Smooth muscle cell (in vitro differentiated cells): ENCODE results near the gene ABCC1. TPM values are rescaled to one million over a fixed set of nuclear protein-coding genes. Genes with fewer than 3 reads are reported as not detected.

ENCODE experiments used
- DNase-seq: peaks from one replicate; lab custom pipeline; 2025; ENCODE audit not compliant: unreplicated experiment; lab: John Stamatoyannopoulos, UW
- H2AFZ ChIP-seq: fragments of 200-600 bp; sonication (generic); 2 replicates; pipeline ENCODE4 v1.6.0; 2016; ENCODE audit warnings: antibody characterized with exemption, low read depth, mild to moderate bottlenecking
- H3F3A ChIP-seq: fragments of 200-600 bp; sonication (generic); 2 replicates; pipeline ENCODE4 v1.6.0; 2017; ENCODE audit warnings: antibody characterized with exemption, low read depth
- H3K27ac ChIP-seq: fragments of 200-600 bp; sonication (generic); 2 replicates; pipeline ENCODE4 v1.5.1; 2016; ENCODE audit warnings: low read depth, mild to moderate bottlenecking
- H3K27me3 ChIP-seq: fragments of 200-600 bp; sonication (generic); 2 replicates; pipeline ENCODE4 v1.6.1; 2016; ENCODE audit warnings: low read depth, mild to moderate bottlenecking
- H3K36me3 ChIP-seq: fragments of 200-600 bp; sonication (generic); 2 replicates; pipeline ENCODE4 v1.5.1; 2016; ENCODE audit warnings: low read depth
- H3K4me1 ChIP-seq: fragments of 200-600 bp; sonication (generic); 2 replicates; pipeline ENCODE4 v1.5.1; 2016; ENCODE audit warnings: low read depth
- H3K4me2 ChIP-seq: fragments of 200-600 bp; sonication (generic); 2 replicates; pipeline ENCODE4 v1.6.0; 2016; ENCODE audit warnings: mild to moderate bottlenecking
- H3K4me3 ChIP-seq: fragments of 200-600 bp; sonication (generic); 2 replicates; pipeline ENCODE4 v1.5.1; 2016; ENCODE audit warnings: mild to moderate bottlenecking
- H3K79me2 ChIP-seq: fragments of 200-600 bp; sonication (generic); 2 replicates; pipeline ENCODE4 v1.6.0; 2016; ENCODE audit warnings: low read depth, mild to moderate bottlenecking
- H3K9ac ChIP-seq: fragments of 200-600 bp; sonication (generic); 2 replicates; pipeline ENCODE4 v1.6.0; 2016; ENCODE audit warnings: low read depth
- H3K9me3 ChIP-seq: fragments of 200-600 bp; sonication (generic); replicated peaks from 2 replicates; pipeline ENCODE4 v1.5.1; 2016; ENCODE audit warnings: low read depth
- H4K20me1 ChIP-seq: fragments of 200-600 bp; sonication (generic); 2 replicates; pipeline ENCODE4 v1.6.0; 2016; ENCODE audit warnings: low read depth
- WGBS: methylation state at CpG from one replicate; pipeline ENCODE4 v1.1.7; 2016; ENCODE audit warnings: low lambda C conversion rate; 5-methylcytosine and 5-hydroxymethylcytosine counted together
- polyA plus RNA-seq: library from polyadenylated mRNA; unstranded; fragments of >200 nt; fragmentation: Nextera tagmentation; extraction: Ambion mirVana; gene quantifications from 2 replicates; pipeline ENCODE4 v1.2.1, GENCODE V29; 2016
- total RNA-seq: library from RNA; depleted of rRNA; stranded (reverse); fragments of >200 nt; gene quantifications from 2 replicates; pipeline ENCODE4 v1.2.3, GENCODE V29; 2014
- TF ChIP-seq, protein P1 (sequence below): fragments of 200-600 bp; sonication (generic); IDR thresholded peaks from 2 replicates; pipeline ENCODE4 v1.5.1; 2017; ENCODE audit warnings: borderline replicate concordance, mild to moderate bottlenecking, antibody characterized with exemption; ENCODE audit not compliant: insufficient read depth, poor library complexity, severe bottlenecking

ABCC1 gene
- total and polyA plus RNA-seq, 2 experiments from 2014 or later, result 10.2 to 22.7 TPM

DNA sequence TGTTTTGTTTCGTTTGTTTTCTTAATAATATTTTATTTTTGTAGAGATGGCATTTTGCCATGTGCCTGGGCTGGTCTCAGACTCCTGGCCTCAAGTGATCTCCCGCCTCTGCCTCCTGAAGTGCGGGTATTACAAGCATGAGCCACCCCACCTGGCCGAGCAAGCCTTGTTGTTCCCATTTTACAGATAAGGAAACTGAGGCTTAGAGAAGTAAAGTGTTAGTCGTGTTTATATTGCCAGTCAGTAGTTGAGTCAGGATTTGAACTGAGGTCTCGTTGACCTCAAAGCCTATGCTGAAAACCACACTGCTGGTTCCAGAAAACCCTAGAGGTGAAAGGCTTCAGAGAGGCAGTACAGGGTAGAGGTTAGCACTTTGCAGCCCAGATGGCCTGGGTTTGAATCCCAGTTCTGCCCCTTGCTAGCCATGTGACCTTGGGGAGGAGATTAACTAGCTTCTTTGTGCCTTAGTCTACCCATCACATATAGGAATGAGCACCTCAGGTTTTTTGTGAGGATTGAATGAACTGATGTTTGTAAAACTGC lies 171.8 kb downstream of the ABCC1 start:
- WGBS, result 98% methylated on average over 6 of the region's 6 CpGs
- no peaks in the 10 kb centered on the region for H3K4me1 ChIP-seq
- no peak overlapping the region for H3K27ac ChIP-seq
- no peak overlapping the region for H3K9ac ChIP-seq
- H3K79me2 ChIP-seq, result no peaks in the 10 kb centered on the region
- H3K27me3 ChIP-seq, result no peaks in the 10 kb centered on the region
- no peaks in the 10 kb centered on the region for H3F3A ChIP-seq
- TF ChIP-seq, protein P1, sequence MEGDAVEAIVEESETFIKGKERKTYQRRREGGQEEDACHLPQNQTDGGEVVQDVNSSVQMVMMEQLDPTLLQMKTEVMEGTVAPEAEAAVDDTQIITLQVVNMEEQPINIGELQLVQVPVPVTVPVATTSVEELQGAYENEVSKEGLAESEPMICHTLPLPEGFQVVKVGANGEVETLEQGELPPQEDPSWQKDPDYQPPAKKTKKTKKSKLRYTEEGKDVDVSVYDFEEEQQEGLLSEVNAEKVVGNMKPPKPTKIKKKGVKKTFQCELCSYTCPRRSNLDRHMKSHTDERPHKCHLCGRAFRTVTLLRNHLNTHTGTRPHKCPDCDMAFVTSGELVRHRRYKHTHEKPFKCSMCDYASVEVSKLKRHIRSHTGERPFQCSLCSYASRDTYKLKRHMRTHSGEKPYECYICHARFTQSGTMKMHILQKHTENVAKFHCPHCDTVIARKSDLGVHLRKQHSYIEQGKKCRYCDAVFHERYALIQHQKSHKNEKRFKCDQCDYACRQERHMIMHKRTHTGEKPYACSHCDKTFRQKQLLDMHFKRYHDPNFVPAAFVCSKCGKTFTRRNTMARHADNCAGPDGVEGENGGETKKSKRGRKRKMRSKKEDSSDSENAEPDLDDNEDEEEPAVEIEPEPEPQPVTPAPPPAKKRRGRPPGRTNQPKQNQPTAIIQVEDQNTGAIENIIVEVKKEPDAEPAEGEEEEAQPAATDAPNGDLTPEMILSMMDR, result no peak
- H2AFZ ChIP-seq, result no peak overlapping the region
- H3K4me2 ChIP-seq, result no peak overlapping the region
- H4K20me1 ChIP-seq, result no peaks in the 10 kb centered on the region
- peaks cover 9% of the 10 kb centered on the region for H3K9me3 ChIP-seq
- peaks cover 14% of the 10 kb centered on the region for H3K36me3 ChIP-seq
- DNase-seq, result no peak
- no peak overlapping the region for H3K4me3 ChIP-seq

DNA sequence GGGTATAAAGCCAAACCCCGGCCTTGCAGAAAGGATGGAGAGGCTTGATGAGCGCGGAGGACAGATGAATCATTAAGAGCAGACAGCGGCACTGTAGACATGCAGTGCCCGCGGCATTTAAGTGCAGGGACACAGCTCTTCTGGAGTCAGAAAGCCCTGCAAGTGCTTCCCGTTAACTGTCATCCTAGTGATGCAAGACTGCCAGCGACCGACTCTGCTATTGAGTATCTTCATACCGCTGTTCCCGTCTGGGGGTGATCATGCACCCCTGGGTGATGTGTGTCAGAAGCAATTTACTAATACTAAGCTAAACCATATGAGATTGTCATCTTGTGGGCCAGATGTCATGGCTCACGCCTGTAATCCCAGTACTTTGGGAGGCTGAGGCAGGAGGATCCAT lies 172.8 kb downstream of the ABCC1 start:
- Histone ChIP-seq H4K20me1 (no peaks in the 10 kb centered on the region), H3K4me3 (no peak overlapping the region), H3K27me3 (no peaks in the 10 kb centered on the region), H3K9me3 (peaks cover 9% of the 10 kb centered on the region), H3K4me2 (no peak overlapping the region), H3F3A (no peaks in the 10 kb centered on the region), H3K79me2 (no peaks in the 10 kb centered on the region), H3K36me3 (peaks cover 11% of the 10 kb centered on the region), H3K9ac (no peak overlapping the region), H2AFZ (no peak overlapping the region), H3K27ac (no peak overlapping the region), H3K4me1 (no peaks in the 10 kb centered on the region)
- TF ChIP-seq, protein P1, result no peak
- DNase-seq, result no peak
- 99% methylated on average over 12 of the region's 12 CpGs for WGBS

DNA sequence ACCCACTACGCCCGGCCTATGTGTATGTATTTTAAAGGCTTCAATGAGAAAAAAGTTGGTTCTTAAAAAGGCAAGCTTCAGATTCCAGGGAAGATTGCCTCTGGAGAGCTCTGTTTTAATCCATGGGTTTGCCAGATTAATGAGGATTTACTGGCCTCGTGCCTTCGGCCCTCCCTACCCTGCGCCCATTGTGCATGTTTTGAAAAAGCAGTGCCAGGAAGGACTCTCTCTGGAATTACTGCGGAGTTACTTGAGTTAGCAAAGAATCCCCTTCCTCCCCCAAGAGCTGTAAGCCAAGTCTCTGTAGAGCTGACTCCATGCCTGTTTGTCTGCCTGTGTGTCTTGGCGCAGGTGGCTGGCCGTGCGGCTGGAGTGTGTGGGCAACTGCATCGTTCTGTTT lies 175.0 kb downstream of the ABCC1 start:
- Histone ChIP-seq H3K27me3 (no peaks in the 10 kb centered on the region), H3K36me3 (no peaks in the 10 kb centered on the region), H3K9ac (no peak overlapping the region), H3K4me3 (no peak overlapping the region), H3K79me2 (no peaks in the 10 kb centered on the region), H2AFZ (no peak overlapping the region), H3K4me1 (no peaks in the 10 kb centered on the region), H3K9me3 (no peaks in the 10 kb centered on the region), H3K27ac (no peak overlapping the region), H3F3A (no peaks in the 10 kb centered on the region), H3K4me2 (no peak overlapping the region), H4K20me1 (no peaks in the 10 kb centered on the region)
- WGBS, result 96% methylated on average over 10 of the region's 10 CpGs
- TF ChIP-seq, protein P1, result no peak
- no peak for DNase-seq

DNA sequence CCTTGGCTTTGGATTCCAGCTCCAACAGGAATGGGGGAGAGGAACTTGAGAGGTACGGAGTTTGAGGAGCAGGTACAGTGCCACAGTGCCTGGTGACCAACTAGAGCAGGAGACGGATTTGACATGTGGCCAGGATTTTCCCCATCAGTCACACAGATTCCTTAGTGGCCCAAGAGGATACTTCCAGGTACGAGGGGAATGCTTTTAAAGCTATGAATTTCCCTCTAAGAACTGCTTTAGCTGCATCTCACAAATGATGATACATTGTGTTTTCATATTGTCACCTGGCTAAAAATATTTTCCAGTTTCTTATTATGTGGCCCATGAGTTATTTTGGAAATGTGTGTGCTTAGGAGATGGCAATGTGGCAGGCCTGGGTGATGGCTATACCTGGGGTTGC lies 175.6 kb downstream of the ABCC1 start:
- WGBS, result 98% methylated on average over 3 of the region's 3 CpGs
- Histone ChIP-seq H3K27ac (no peak overlapping the region), H3F3A (no peaks in the 10 kb centered on the region), H3K79me2 (no peaks in the 10 kb centered on the region), H3K9ac (no peak overlapping the region), H3K27me3 (no peaks in the 10 kb centered on the region), H3K4me2 (no peak overlapping the region), H3K4me1 (no peaks in the 10 kb centered on the region), H3K9me3 (no peaks in the 10 kb centered on the region), H3K4me3 (no peak overlapping the region), H2AFZ (no peak overlapping the region), H4K20me1 (no peaks in the 10 kb centered on the region), H3K36me3 (no peaks in the 10 kb centered on the region)
- TF ChIP-seq, protein P1, result no peak
- no peak for DNase-seq
